HG02798 (cell line): ENCODE measurements around the gene XPOT.

Source experiments
- ATAC-seq: cut with Tn5 transposase; IDR thresholded peaks from one replicate; pipeline ENCODE4 v1.9.1; 2021; ENCODE audit warnings: mild to moderate bottlenecking; ENCODE audit not compliant: unreplicated experiment, poor library complexity

The XPOT gene

GRCh38 chr12:64459394-64459891, 55.3 kb downstream of the XPOT start:
- ATAC-seq = peak; percentile 64

- ATAC-seq = no peak
Observed at GRCh38 chr12:64461634-64462414, 57.6 kb downstream of the XPOT start.

- ATAC-seq = no peak
Observed at GRCh38 chr12:64466178-64466577, 62.0 kb downstream of the XPOT start.

- no peak for ATAC-seq
Observed at GRCh38 chr12:64468966-64469365, 64.8 kb downstream of the XPOT start.

GRCh38 chr12:64469455-64470142, 65.4 kb downstream of the XPOT start:
- no peak for ATAC-seq

GRCh38 chr12:64470495-64470894, 66.3 kb downstream of the XPOT start:
- no peak for ATAC-seq

- no peak for ATAC-seq
Observed at GRCh38 chr12:64473176-64473575, 69.0 kb downstream of the XPOT start.

- ATAC-seq = no peak
Observed at GRCh38 chr12:64475518-64475917, 71.3 kb downstream of the XPOT start.

- ATAC-seq = no peak
Observed at GRCh38 chr12:64476844-64477243, 72.7 kb downstream of the XPOT start.

GRCh38 chr12:64478661-64479060, 74.5 kb downstream of the XPOT start:
- no peak for ATAC-seq

- ATAC-seq = no peak
Observed at GRCh38 chr12:64480148-64480547, 76.0 kb downstream of the XPOT start.

- no peak for ATAC-seq
Observed at GRCh38 chr12:64486657-64487056, 82.5 kb downstream of the XPOT start.

GRCh38 chr12:64491718-64492117, 87.5 kb downstream of the XPOT start:
- no peak for ATAC-seq

GRCh38 chr12:64493513-64493912, 89.3 kb downstream of the XPOT start:
- no peak for ATAC-seq

- ATAC-seq = no peak
Observed at GRCh38 chr12:64494998-64495729, 91.0 kb downstream of the XPOT start.

GRCh38 chr12:64496839-64497400, 92.7 kb downstream of the XPOT start:
- ATAC-seq = no peak

- no peak for ATAC-seq
Observed at GRCh38 chr12:64497484-64497883, 93.3 kb downstream of the XPOT start.

GRCh38 chr12:64497903-64498302, 93.7 kb downstream of the XPOT start:
- no peak for ATAC-seq

- no peak for ATAC-seq
Observed at GRCh38 chr12:64500394-64500793, 96.2 kb downstream of the XPOT start.
